Neural progenitor cell (in vitro differentiated cells): Measurements from ENCODE around the gene SMIM28.

Experiments
- EZH2 ChIP-seq: fragments of 200-600 bp; sonication (generic); IDR thresholded peaks from 2 replicates; pipeline ENCODE4 v1.6.1; 2017; ENCODE audit warnings: antibody characterized with exemption, mild to moderate bottlenecking, moderate library complexity
- TF ChIP-seq, protein P1 (sequence below): fragments of 200-600 bp; sonication (generic); IDR thresholded peaks from 2 replicates; pipeline ENCODE4 v1.5.1; 2017; ENCODE audit warnings: antibody characterized with exemption, mild to moderate bottlenecking

- no peak for TF ChIP-seq EZH2
- TF ChIP-seq, protein P1, sequence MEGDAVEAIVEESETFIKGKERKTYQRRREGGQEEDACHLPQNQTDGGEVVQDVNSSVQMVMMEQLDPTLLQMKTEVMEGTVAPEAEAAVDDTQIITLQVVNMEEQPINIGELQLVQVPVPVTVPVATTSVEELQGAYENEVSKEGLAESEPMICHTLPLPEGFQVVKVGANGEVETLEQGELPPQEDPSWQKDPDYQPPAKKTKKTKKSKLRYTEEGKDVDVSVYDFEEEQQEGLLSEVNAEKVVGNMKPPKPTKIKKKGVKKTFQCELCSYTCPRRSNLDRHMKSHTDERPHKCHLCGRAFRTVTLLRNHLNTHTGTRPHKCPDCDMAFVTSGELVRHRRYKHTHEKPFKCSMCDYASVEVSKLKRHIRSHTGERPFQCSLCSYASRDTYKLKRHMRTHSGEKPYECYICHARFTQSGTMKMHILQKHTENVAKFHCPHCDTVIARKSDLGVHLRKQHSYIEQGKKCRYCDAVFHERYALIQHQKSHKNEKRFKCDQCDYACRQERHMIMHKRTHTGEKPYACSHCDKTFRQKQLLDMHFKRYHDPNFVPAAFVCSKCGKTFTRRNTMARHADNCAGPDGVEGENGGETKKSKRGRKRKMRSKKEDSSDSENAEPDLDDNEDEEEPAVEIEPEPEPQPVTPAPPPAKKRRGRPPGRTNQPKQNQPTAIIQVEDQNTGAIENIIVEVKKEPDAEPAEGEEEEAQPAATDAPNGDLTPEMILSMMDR: no peak
Observed at GRCh38 chr6:138389551-138389950, 11.8 kb downstream of the SMIM28 start.
